Naive thymus-derived CD4-positive, alpha-beta T cell (primary cell): ENCODE data around the gene HDHD5. TPM values are rescaled to one million over a fixed set of nuclear protein-coding genes. Genes with fewer than 3 reads are reported as not detected.
"Not testable (repeated sequence)": the region's sequence is repeated elsewhere in the genome, so short reads cannot be mapped to it uniquely, and the experiment has no call there.

Experiments
- ATAC-seq: fragments of 150-1000 bp; cut with Tn5 transposase; 2 replicates; pipeline ENCODE4 v1.10.0; 2021; ENCODE audit warnings: mild to moderate bottlenecking, moderate library complexity
- CTCF ChIA-PET: fragments of 350-600 bp; sonication (Branson Sonifier 250); formaldehyde crosslinking; loops from one replicate; lab custom pipeline; 2021; ENCODE audit warnings: antibody characterized with exemption; lab: Charles Lee
- POLR2A ChIA-PET: fragments of 350-600 bp; sonication (Branson Sonifier 250); formaldehyde crosslinking; loops from one replicate; lab custom pipeline; 2021; ENCODE audit warnings: antibody characterized with exemption, inconsistent platforms; lab: Charles Lee
- DNase-seq, 9 donors: peaks; one replicate each; pipeline versions ENCODE4 v3.0.0 to v3.0.0-alpha.2; 2020 to 2022; ENCODE audit warnings: mixed read lengths in 1 of 9
- H3K27ac ChIP-seq: one replicate; pipeline ENCODE4 v1.7.0; 2013; ENCODE audit warnings: mild to moderate bottlenecking, low read depth, low read length, moderate library complexity
- H3K27me3 ChIP-seq, 2 donors: one replicate each; pipeline ENCODE4 v1.7.0; 2013; ENCODE audit warnings: low read length in 2 of 2, mild to moderate bottlenecking in 2 of 2, moderate library complexity in 2 of 2; ENCODE audit not compliant: control insufficient read depth in 2 of 2, insufficient read depth in 2 of 2
- H3K36me3 ChIP-seq, 3 experiments: 1 replicate in 2 of 3; 2 replicates in 1 of 3; pipeline ENCODE4 v1.7.0; 2013; ENCODE audit warnings: low read length in 3 of 3, mild to moderate bottlenecking in 3 of 3, moderate library complexity in 1 of 3; ENCODE audit not compliant: insufficient read depth in 3 of 3, control insufficient read depth in 2 of 3
- H3K4me1 ChIP-seq, 2 donors: one replicate each; pipeline ENCODE4 v1.7.0; 2013; ENCODE audit warnings: low read length in 2 of 2, mild to moderate bottlenecking in 2 of 2, moderate library complexity in 1 of 2; ENCODE audit not compliant: control insufficient read depth in 2 of 2, insufficient read depth in 2 of 2
- H3K4me3 ChIP-seq: 2 replicates; pipeline ENCODE4 v1.7.0; 2013; ENCODE audit warnings: mild to moderate bottlenecking, low read length
- H3K9me3 ChIP-seq, 3 experiments: 1 replicate in 2 of 3; 2 replicates in 1 of 3; pipeline ENCODE4 v1.7.0; 2013; ENCODE audit warnings: low read length in 3 of 3; ENCODE audit not compliant: control insufficient read depth in 2 of 3
- H3K27ac Mint-ChIP-seq, 9 donors: one replicate each; pipeline ENCODE4 v1.8.0; 2020 to 2022; ENCODE audit warnings: mixed read lengths in 9 of 9, mild to moderate bottlenecking in 8 of 9, moderate library complexity in 5 of 9, inconsistent platforms in 2 of 9
- H3K27me3 Mint-ChIP-seq, 5 donors: one replicate each; pipeline ENCODE4 v1.8.0; 2021 to 2022; ENCODE audit warnings: mixed read lengths in 5 of 5, mild to moderate bottlenecking in 1 of 5
- H3K36me3 Mint-ChIP-seq, 5 donors: one replicate each; pipeline ENCODE4 v1.8.0; 2020 to 2022; ENCODE audit warnings: mixed read lengths in 5 of 5, mild to moderate bottlenecking in 3 of 5, inconsistent platforms in 1 of 5
- H3K4me1 Mint-ChIP-seq, 7 donors: one replicate each; pipeline ENCODE4 v1.8.0; 2020 to 2022; ENCODE audit warnings: mixed read lengths in 7 of 7, mild to moderate bottlenecking in 3 of 7, inconsistent platforms in 1 of 7
- H3K4me3 Mint-ChIP-seq, 10 donors: one replicate each; pipeline ENCODE4 v1.8.0; 2020 to 2022; ENCODE audit warnings: mild to moderate bottlenecking in 10 of 10, mixed read lengths in 10 of 10, moderate library complexity in 6 of 10, inconsistent platforms in 2 of 10
- H3K9me3 Mint-ChIP-seq, 11 donors: one replicate each; pipeline ENCODE4 v1.8.0; 2020 to 2022; ENCODE audit warnings: mixed read lengths in 11 of 11, mild to moderate bottlenecking in 4 of 11, inconsistent platforms in 1 of 11, moderate library complexity in 1 of 11
- intact Hi-C, 2 donors: fragments of 100-400 bp; cut with micrococcal nuclease; formaldehyde crosslinking; loops; one replicate each; pipeline ENCODE4 v1.15.1; 2023
- polyA plus RNA-seq, 2 donors: library from polyadenylated mRNA; unstranded; fragments of 300-500 nt; fragmentation: Illumina TruSeq; gene quantifications; one replicate each; pipeline ENCODE4 v1.2.3, GENCODE V29; 2021
- total RNA-seq, 6 experiments: library from RNA in 5 of 6; stranded (reverse) in 5 of 6; gene quantifications; 1 replicate in 5 of 6; 2 replicates in 1 of 6; pipeline ENCODE4 v1.2.3 and lab custom pipeline; 2021 to 2026

HDHD5 gene
- total and polyA plus RNA-seq, 7 experiments from 2014 or later: 18.8 to 78.7 (median 28.0) TPM

DNA sequence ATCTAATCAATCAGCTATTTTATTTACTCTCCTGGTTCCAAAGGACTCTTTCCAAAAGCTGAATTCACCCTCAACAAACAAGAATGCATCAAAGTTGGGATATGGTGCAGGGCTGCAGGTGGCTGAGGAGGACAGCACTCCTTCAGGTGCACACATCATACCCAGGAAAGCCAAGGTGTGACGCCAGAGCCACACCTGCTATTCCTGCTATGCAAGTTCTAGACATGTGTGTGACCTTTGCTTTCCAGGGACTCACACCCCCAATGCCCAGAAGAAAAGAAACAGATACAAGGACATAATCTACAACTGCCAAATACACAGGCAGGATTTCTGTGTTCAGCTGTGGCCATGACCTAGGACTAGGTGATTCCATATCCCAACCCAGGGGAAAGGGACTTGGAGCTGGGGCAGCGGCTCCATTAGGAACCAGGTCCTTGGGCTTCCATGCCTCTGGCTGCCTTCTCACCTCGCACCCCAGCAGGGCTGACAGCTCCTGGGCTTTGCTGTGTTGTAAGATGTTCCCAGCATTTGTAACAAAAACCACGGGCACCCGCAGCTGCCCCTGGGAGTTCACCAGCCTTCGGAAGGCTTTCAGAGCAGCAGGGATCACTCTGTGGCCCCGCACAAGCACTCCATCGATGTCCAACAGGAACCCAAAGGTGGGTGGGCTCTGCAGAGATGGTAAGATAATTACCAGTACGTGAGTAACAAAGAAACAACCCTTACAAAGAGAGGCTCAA is 9.8 kb downstream of the HDHD5 start:
- no peaks in the 10 kb centered on the region for H3K9me3 Mint-ChIP-seq
- Histone ChIP-seq H3K9me3 (no peaks in the 10 kb centered on the region), H3K4me1 (no peaks in the 10 kb centered on the region), H3K27ac (no peak overlapping the region), H3K4me3 (no peak overlapping the region), H3K27me3 (no peaks in the 10 kb centered on the region), H3K36me3 (peaks cover 0 to 38% (median 3%) of the 10 kb centered on the region in 3 experiments)
- intact Hi-C loops: no loop called here
- ChIA-PET CTCF (no interaction called here), POLR2A (no interaction called here)
- peaks cover 7 to 36% (median 23%) of the 10 kb centered on the region in 7 donors for H3K4me1 Mint-ChIP-seq
- peaks cover 4 to 17% (median 12%) of the 10 kb centered on the region in 5 donors for H3K36me3 Mint-ChIP-seq
- no peaks in the 10 kb centered on the region for H3K27me3 Mint-ChIP-seq
- no peak overlapping the region for H3K4me3 Mint-ChIP-seq
- H3K27ac Mint-ChIP-seq: peak overlapping the region in 3 of 9 donors; percentile 14 to 51 (median 41)
- DNase-seq (no peak), ATAC-seq (no peak)

DNA sequence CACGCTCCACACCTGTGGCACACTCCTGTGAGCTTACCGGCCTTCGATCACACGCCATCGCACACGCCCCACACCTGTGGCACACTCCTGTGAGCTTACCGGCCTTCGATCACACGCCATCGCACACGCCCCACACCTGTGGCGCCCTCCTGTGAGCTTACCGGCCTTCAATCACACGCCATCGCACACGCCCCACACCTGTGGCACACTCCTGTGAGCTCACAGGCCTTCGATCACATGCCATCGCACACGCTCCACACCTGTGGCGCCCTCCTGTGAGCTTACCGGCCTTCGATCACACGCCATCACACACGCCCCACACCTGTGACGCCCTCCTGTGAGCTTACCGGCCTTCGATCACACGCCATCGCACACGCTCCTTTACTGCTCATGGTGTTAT is 11.6 kb downstream of the HDHD5 start:
- H3K9me3 Mint-ChIP-seq, H3K9me3 ChIP-seq, H3K4me3 ChIP-seq, H3K4me3 Mint-ChIP-seq, H3K4me1 ChIP-seq, H3K27me3 Mint-ChIP-seq, intact Hi-C loops, DNase-seq, H3K27ac ChIP-seq, CTCF ChIA-PET, ATAC-seq, H3K27me3 ChIP-seq: not testable (repeated sequence)
- peaks cover 8 to 22% (median 12%) of the 10 kb centered on the region in 5 donors for H3K36me3 Mint-ChIP-seq
- H3K4me1 Mint-ChIP-seq: peaks cover 6 to 25% (median 15%) of the 10 kb centered on the region in 7 donors
- peak overlapping the region in 2 of 9 donors; percentile 75 to 90 for H3K27ac Mint-ChIP-seq
- POLR2A ChIA-PET: interaction anchor here (0.6 kb wide), 1 partner anchor 69 kb away, joined by 4 read pairs; no protein-coding TSS in a partner anchor
- H3K36me3 ChIP-seq: peaks cover 0 to 56% (median 3%) of the 10 kb centered on the region in 3 experiments

DNA sequence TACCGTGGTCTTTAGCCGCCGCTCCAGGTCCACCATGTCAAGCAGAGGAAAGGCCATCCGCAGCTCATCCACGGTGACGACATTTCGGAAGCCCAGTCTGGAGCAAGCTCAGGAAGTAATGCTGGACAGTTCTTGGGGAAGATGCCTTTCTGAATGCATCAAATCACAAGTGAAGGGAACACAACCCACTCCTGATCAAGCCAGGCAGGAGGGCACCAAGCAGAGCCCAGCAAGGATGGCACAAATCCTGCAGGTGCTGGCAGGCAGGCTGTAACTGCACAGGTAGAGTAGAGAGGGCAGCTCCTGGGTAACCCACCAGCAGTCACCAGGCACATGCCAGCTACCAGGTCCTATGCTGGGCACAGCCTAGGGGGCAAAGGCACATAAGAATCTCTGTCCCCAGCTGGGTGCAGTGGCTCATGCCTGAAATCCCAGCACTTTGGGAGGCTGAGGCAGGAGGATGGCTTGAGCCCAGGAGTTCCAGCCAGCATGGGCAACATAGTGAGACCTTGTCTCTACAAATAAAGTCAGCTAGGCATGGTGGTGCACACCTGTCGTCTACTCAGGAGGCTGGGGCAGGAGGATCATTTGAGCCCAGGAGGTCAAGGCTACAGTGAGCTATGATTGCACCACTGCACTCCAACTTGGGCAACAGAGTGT is 13.9 kb downstream of the HDHD5 start:
- H3K4me1 Mint-ChIP-seq: peaks cover 0 to 7% (median 3%) of the 10 kb centered on the region in 7 donors
- no peak for ATAC-seq
- H3K4me3 Mint-ChIP-seq: no peak overlapping the region
- POLR2A ChIA-PET: no interaction called here
- no peaks in the 10 kb centered on the region for H3K4me1 ChIP-seq
- no peaks in the 10 kb centered on the region for H3K9me3 ChIP-seq
- intact Hi-C loops: no loop called here
- CTCF ChIA-PET: interaction anchor here (1.0 kb wide), 1 partner anchor 27 kb away, joined by 3 read pairs; no protein-coding TSS in a partner anchor
- H3K36me3 Mint-ChIP-seq: peaks cover 7 to 22% (median 13%) of the 10 kb centered on the region in 5 donors
- H3K27me3 ChIP-seq: no peaks in the 10 kb centered on the region
- no peak overlapping the region for H3K4me3 ChIP-seq
- no peak overlapping the region for H3K27ac ChIP-seq
- H3K27ac Mint-ChIP-seq: peak overlapping the region in 2 of 9 donors; percentile 36 to 67
- peaks cover 0 to 79% (median 3%) of the 10 kb centered on the region in 3 experiments for H3K36me3 ChIP-seq
- H3K27me3 Mint-ChIP-seq: no peaks in the 10 kb centered on the region
- H3K9me3 Mint-ChIP-seq: no peaks in the 10 kb centered on the region
- DNase-seq: no peak

DNA sequence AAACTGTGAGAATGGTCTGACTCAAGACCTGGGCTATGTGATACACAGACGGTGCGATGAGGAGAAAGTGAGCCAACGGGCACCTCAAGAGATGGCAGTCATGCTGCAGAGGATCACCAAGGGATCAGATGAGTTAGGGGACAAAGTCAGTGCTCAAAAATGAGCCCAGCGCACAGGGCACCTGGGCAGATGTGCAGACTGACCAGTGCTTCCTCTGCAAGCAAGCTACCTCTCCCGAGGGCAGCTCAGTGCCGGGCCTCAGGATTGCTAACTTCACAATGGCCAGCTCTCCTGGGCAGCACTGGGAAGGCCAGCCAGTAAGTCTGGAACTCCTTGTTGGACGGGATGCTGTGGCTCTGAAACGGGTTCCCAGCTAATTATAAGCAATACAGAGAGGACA is 15.3 kb downstream of the HDHD5 start:
- Mint-ChIP-seq H3K4me1 (peaks cover 0 to 7% (median 2%) of the 10 kb centered on the region in 7 donors), H3K36me3 (peaks cover 7 to 27% (median 14%) of the 10 kb centered on the region in 5 donors), H3K4me3 (no peak overlapping the region), H3K27me3 (no peaks in the 10 kb centered on the region), H3K27ac (peak overlapping the region in 1 of 9 donors; percentile 59), H3K9me3 (no peaks in the 10 kb centered on the region)
- ChIA-PET POLR2A (no interaction called here), CTCF (no interaction called here)
- Histone ChIP-seq H3K4me1 (no peaks in the 10 kb centered on the region), H3K27ac (no peak overlapping the region), H3K27me3 (no peaks in the 10 kb centered on the region), H3K4me3 (no peak overlapping the region), H3K36me3 (peaks cover 0 to 77% (median 3%) of the 10 kb centered on the region in 3 experiments), H3K9me3 (no peaks in the 10 kb centered on the region)
- DNase-seq (no peak), ATAC-seq (no peak)
- intact Hi-C loops: no loop called here

DNA sequence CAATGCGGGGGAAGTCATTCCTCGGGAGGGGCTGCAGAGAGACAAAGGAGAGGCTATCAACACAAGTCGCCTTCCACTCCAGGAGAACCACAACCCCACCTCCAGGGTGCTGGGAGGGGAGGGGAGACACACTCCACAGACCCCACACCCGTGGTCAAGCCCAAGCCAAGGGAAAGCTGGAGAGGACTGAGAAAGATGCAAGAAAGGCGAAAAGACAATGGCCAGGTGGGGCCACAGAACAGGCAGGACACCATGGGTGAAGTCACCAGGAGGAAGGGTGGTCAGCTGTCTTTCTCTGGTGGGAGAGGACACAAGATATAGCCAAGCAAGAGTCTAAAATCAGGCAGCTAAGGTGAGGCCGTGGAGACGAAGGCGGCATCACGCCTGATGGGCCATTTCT is 16.0 kb downstream of the HDHD5 start:
- H3K9me3 Mint-ChIP-seq: no peaks in the 10 kb centered on the region
- no peak overlapping the region for H3K4me3 Mint-ChIP-seq
- ChIA-PET POLR2A (no interaction called here), CTCF (interaction anchor here (1.0 kb wide), 1 partner anchor 32 kb away, joined by 3 read pairs; no protein-coding TSS in a partner anchor)
- Histone ChIP-seq H3K36me3 (peaks cover 0 to 78% (median 3%) of the 10 kb centered on the region in 3 experiments), H3K4me3 (no peak overlapping the region), H3K9me3 (no peaks in the 10 kb centered on the region), H3K27ac (no peak overlapping the region), H3K27me3 (no peaks in the 10 kb centered on the region), H3K4me1 (no peaks in the 10 kb centered on the region)
- peak overlapping the region in 2 of 9 donors; percentile 54 to 78 for H3K27ac Mint-ChIP-seq
- H3K27me3 Mint-ChIP-seq: no peaks in the 10 kb centered on the region
- no peak for DNase-seq
- ATAC-seq: no peak
- peaks cover 0 to 7% (median 2%) of the 10 kb centered on the region in 7 donors for H3K4me1 Mint-ChIP-seq
- intact Hi-C loops: no loop called here
- H3K36me3 Mint-ChIP-seq: peaks cover 9 to 32% (median 17%) of the 10 kb centered on the region in 5 donors

DNA sequence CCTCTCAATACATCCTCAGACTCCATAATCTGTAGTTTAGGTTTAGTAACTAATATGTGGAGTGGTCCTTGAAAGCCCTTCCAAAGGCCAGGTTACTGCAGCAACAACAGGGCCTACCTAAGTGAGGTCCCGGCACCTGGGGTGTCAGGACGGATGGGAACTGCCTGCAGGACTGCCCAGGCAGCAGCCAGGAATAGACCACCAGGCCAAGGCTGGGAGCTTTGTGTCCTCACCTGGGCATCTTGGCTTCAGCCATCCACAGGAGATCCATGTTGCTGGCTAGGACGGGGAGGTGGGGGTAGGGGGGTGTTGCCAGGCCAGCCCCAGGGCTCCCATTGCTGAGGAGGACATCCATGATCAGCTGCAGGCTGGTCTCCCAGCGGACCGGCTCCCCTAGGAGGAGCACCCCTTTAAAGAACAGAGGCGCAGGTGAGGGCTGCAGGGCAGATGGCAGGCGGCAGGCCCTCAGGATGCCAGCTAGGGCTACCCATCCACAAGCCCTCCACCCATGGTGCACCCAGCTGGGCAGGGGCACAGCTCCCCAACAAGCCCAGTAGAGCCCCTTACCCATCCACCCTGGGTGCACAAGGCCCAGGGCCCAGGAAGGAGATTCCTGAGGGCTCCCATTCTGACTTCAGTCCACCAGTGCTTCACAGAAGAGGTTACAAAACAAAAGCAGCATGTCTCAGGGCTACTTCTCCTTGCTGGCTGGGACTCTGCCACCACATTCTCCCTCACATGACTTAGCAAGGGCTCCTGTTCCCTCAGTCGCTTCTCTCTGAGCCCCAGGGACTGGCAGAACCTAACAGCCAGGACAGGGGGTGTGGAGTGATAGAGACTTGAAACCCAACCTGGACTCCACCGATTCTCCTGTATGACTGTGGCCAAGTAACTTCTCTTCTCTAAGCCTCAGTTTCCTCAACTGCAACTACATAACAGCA is 18.0 kb downstream of the HDHD5 start:
- peaks cover 0 to 3% (median 0%) of the 10 kb centered on the region in 7 donors for H3K4me1 Mint-ChIP-seq
- H3K27me3 ChIP-seq: no peaks in the 10 kb centered on the region
- H3K4me3 ChIP-seq: no peak overlapping the region
- H3K36me3 ChIP-seq: peaks cover 0 to 77% (median 0%) of the 10 kb centered on the region in 3 experiments
- no peak overlapping the region for H3K4me3 Mint-ChIP-seq
- DNase-seq (no peak), ATAC-seq (no peak)
- no peaks in the 10 kb centered on the region for H3K4me1 ChIP-seq
- CTCF ChIA-PET: no interaction called here
- no peaks in the 10 kb centered on the region for H3K27me3 Mint-ChIP-seq
- POLR2A ChIA-PET: no interaction called here
- H3K36me3 Mint-ChIP-seq: peaks cover 4 to 26% (median 13%) of the 10 kb centered on the region in 5 donors
- peak overlapping the region in 5 of 9 donors; percentile 21 to 87 (median 44) for H3K27ac Mint-ChIP-seq
- H3K9me3 Mint-ChIP-seq: no peaks in the 10 kb centered on the region
- intact Hi-C loops: no loop called here
- H3K27ac ChIP-seq: no peak overlapping the region
- H3K9me3 ChIP-seq: no peaks in the 10 kb centered on the region
